GM23338 (cell line): Measurements from ENCODE around the gene NRP1. TPM values are rescaled to one million over a fixed set of nuclear protein-coding genes. Genes with fewer than 3 reads are reported as not detected.
A peak's percentile ranks its signal among the peaks of the same experiment; 100 is the strongest.

ENCODE experiments used
- ATAC-seq: fragments of 200-7000 bp; cut with Tn5 transposase; 3 replicates; pipeline ENCODE4 v1.9.1; 2020
- DNase-seq: peaks from one replicate; pipeline ENCODE4 v3.0.0-alpha.2; 2015; ENCODE audit warnings: low spot score
- H2AFZ ChIP-seq: fragments of 200-600 bp; sonication (generic); 2 replicates; pipeline ENCODE4 v1.8.0; 2016; ENCODE audit warnings: antibody characterized with exemption, mild to moderate bottlenecking, moderate library complexity
- H3F3A ChIP-seq: fragments of 200-600 bp; sonication (generic); replicated peaks from 2 replicates; pipeline ENCODE4 v1.8.0; 2017; ENCODE audit warnings: antibody characterized with exemption, mixed run types, low read depth
- H3K27ac ChIP-seq: fragments of 200-600 bp; sonication (generic); 2 replicates; pipeline ENCODE4 v1.6.1; 2016; ENCODE audit warnings: low read depth
- H3K27me3 ChIP-seq: fragments of 200-600 bp; sonication (generic); 2 replicates; pipeline ENCODE4 v1.8.0; 2016; ENCODE audit warnings: mild to moderate bottlenecking, mixed run types, moderate library complexity; ENCODE audit not compliant: insufficient read depth
- H3K36me3 ChIP-seq: fragments of 200-600 bp; sonication (generic); 2 replicates; pipeline ENCODE4 v1.8.0; 2016; ENCODE audit warnings: mild to moderate bottlenecking; ENCODE audit not compliant: insufficient read depth
- H3K4me1 ChIP-seq: fragments of 200-600 bp; sonication (generic); 2 replicates; pipeline ENCODE4 v1.8.0; 2016; ENCODE audit warnings: mild to moderate bottlenecking, moderate library complexity; ENCODE audit not compliant: insufficient read depth
- H3K4me2 ChIP-seq: fragments of 200-600 bp; sonication (generic); 2 replicates; pipeline ENCODE4 v1.7.1; 2017; ENCODE audit warnings: mixed run types
- H3K4me3 ChIP-seq: fragments of 200-600 bp; sonication (generic); 2 replicates; pipeline ENCODE4 v1.6.1; 2016; ENCODE audit warnings: mixed run types
- H3K79me2 ChIP-seq: fragments of 200-600 bp; sonication (generic); replicated peaks from 2 replicates; pipeline ENCODE4 v1.8.0; 2017; ENCODE audit warnings: mild to moderate bottlenecking; ENCODE audit not compliant: insufficient read depth
- H3K9me2 ChIP-seq: fragments of 200-600 bp; sonication (generic); 2 replicates; pipeline ENCODE4 v1.8.0; 2017; ENCODE audit not compliant: insufficient read depth
- H4K20me1 ChIP-seq: fragments of 200-600 bp; sonication (generic); replicated peaks from 2 replicates; pipeline ENCODE4 v1.8.0; 2017; ENCODE audit warnings: mild to moderate bottlenecking; ENCODE audit not compliant: insufficient read depth
- H3K27ac Mint-ChIP-seq: 2 replicates; pipeline ENCODE4 v1.8.0; 2020; ENCODE audit warnings: inconsistent platforms, mild to moderate bottlenecking, moderate library complexity, mixed read lengths
- H3K27me3 Mint-ChIP-seq: 3 replicates; pipeline ENCODE4 v1.8.0; 2022; ENCODE audit warnings: low read depth, mild to moderate bottlenecking, moderate library complexity, mixed read lengths, inconsistent platforms; ENCODE audit not compliant: insufficient read depth, poor library complexity
- H3K36me3 Mint-ChIP-seq: 3 replicates; pipeline ENCODE4 v1.8.0; 2021; ENCODE audit warnings: low read depth, mild to moderate bottlenecking, inconsistent platforms, moderate library complexity, mixed read lengths
- H3K4me1 Mint-ChIP-seq: 3 replicates; pipeline ENCODE4 v1.8.0; 2020; ENCODE audit warnings: mild to moderate bottlenecking, inconsistent platforms, mixed read lengths
- H3K4me3 Mint-ChIP-seq: 3 replicates; pipeline ENCODE4 v1.8.0; 2021; ENCODE audit warnings: moderate library complexity, mild to moderate bottlenecking, inconsistent platforms, mixed read lengths
- H3K9me3 Mint-ChIP-seq: 3 replicates; pipeline ENCODE4 v1.8.0; 2020; ENCODE audit warnings: moderate library complexity, mild to moderate bottlenecking, inconsistent platforms, mixed read lengths
- CREB1 ChIP-seq: fragments of 250-450 bp; sonication (Bioruptor Pico); IDR thresholded peaks from 2 replicates; pipeline ENCODE4 v1.5.0; 2020; ENCODE audit warnings: low read depth, mild to moderate bottlenecking, moderate library complexity
- CTCF ChIP-seq, 2 experiments: fragments of 200-600 bp in 1 of 2; sonication (generic) in 1 of 2; conservative IDR thresholded peaks; 2 replicates each; pipeline versions ENCODE4 v1.5.1 to v1.6.1; 2016 to 2017; ENCODE audit warnings: antibody characterized with exemption in 2 of 2, low read depth in 2 of 2, mild to moderate bottlenecking in 2 of 2, moderate library complexity in 1 of 2
- ETS1 ChIP-seq: IDR thresholded peaks from 2 replicates; pipeline ENCODE4 v1.6.1; 2016; ENCODE audit warnings: antibody characterized with exemption
- EZH2 ChIP-seq: fragments of 200-600 bp; sonication (generic); IDR thresholded peaks from one replicate; pipeline ENCODE4 v1.8.0; 2017; ENCODE audit warnings: antibody characterized with exemption, mild to moderate bottlenecking, low read depth; ENCODE audit not compliant: unreplicated experiment
- EZH2phosphoT487 ChIP-seq: fragments of 200-600 bp; sonication (generic); IDR thresholded peaks from one replicate; pipeline ENCODE4 v1.8.1; 2018; ENCODE audit warnings: antibody characterized with exemption; ENCODE audit not compliant: unreplicated experiment
- JUNB ChIP-seq: IDR thresholded peaks from one replicate; pipeline ENCODE4 v1.6.1; 2016; ENCODE audit warnings: antibody characterized with exemption; ENCODE audit not compliant: unreplicated experiment
- NANOG ChIP-seq: IDR thresholded peaks from 2 replicates; pipeline ENCODE4 v1.6.1; 2016; ENCODE audit warnings: antibody characterized with exemption, borderline replicate concordance
- POLR2AphosphoS5 ChIP-seq: IDR thresholded peaks from 2 replicates; pipeline ENCODE4 v1.6.1; 2016; ENCODE audit warnings: antibody characterized with exemption, low read depth
- REST ChIP-seq: IDR thresholded peaks from one replicate; pipeline ENCODE4 v1.6.1; 2018; ENCODE audit warnings: antibody characterized with exemption; ENCODE audit not compliant: unreplicated experiment
- STAT1 ChIP-seq: IDR thresholded peaks from one replicate; pipeline ENCODE4 v1.6.1; 2016; ENCODE audit warnings: antibody characterized with exemption; ENCODE audit not compliant: unreplicated experiment
- ZNF462 ChIP-seq: fragments of 250-450 bp; sonication (Bioruptor Pico); IDR thresholded peaks from 2 replicates; pipeline ENCODE4 v1.5.0; 2020; ENCODE audit warnings: mild to moderate bottlenecking, moderate library complexity
- polyA plus RNA-seq: library from polyadenylated mRNA; unstranded; fragments of >200 nt; fragmentation: Nextera tagmentation; extraction: Ambion mirVana; gene quantifications from 2 replicates; pipeline ENCODE4 v1.2.1, GENCODE V29; 2016
- total RNA-seq: library from RNA; depleted of rRNA; stranded (reverse); fragments of >200 nt; shearing (Covaris generic); gene quantifications from 2 replicates; pipeline ENCODE4 v1.2.3, GENCODE V29; 2014

Gene NRP1
- total and polyA plus RNA-seq, 2 experiments from 2014 or later: 2.9 to 3.5 TPM

- Mint-ChIP-seq H3K9me3 (no peaks in the 10 kb centered on the region), H3K4me1 (peaks cover 18% of the 10 kb centered on the region), H3K27ac (no peak overlapping the region), H3K36me3 (no peaks in the 10 kb centered on the region; the same call in 2 of the 3 replicates), H3K4me3 (no peak overlapping the region), H3K27me3 (no peaks in the 10 kb centered on the region)
- Histone ChIP-seq H3K79me2 (no peaks in the 10 kb centered on the region), H3K4me3 (no peak overlapping the region), H3K4me2 (0 out of 2 replicates have a peak overlapping the region, but pooled peaks have one; percentile 43), H3K27ac (no peak overlapping the region), H3K4me1 (no peaks in the 10 kb centered on the region), H4K20me1 (no peaks in the 10 kb centered on the region), H3K27me3 (no peaks in the 10 kb centered on the region), H3K9me2 (peaks cover 12% of the 10 kb centered on the region; the same call in 1 of the 2 replicates), H3K36me3 (no peaks in the 10 kb centered on the region), H2AFZ (peak overlapping the region; percentile 24; the same call in 1 of the 2 replicates), H3F3A (no peaks in the 10 kb centered on the region)
- DNase-seq (no peak), ATAC-seq (no peak)
- no peak for TF ChIP-seq ZNF462
- TF ChIP-seq STAT1: no peak
- TF ChIP-seq REST: no peak
- no peak for TF ChIP-seq POLR2AphosphoS5
- no peak for TF ChIP-seq EZH2phosphoT487
- TF ChIP-seq JUNB: no peak
- no peak for TF ChIP-seq ETS1
- TF ChIP-seq CREB1 (CRISPR knock-in tag): no peak
- no peak for TF ChIP-seq CTCF (conservative IDR thresholded peaks at IDR 0.05; ENCODE audit: low read depth in 2 of 2)
- TF ChIP-seq NANOG: no peak
- no peak for TF ChIP-seq EZH2
Observed at GRCh38 chr10:33382216-33382600, 47.7 kb upstream of the NRP1 start.
